Caco-2 (cell line): ENCODE measurements around the gene GAPDHS. TPM values are rescaled to one million over a fixed set of nuclear protein-coding genes. Genes with fewer than 3 reads are reported as not detected.

ENCODE experiments used
- BruUV-seq: library from RNA; stranded (reverse); fragments of 400-500 nt; replicated peaks from 2 replicates; lab custom pipeline; 2021; lab: Mats Ljungman, UMichigan
- CTCF ChIA-PET: fragments of 300-600 bp; sonication (Branson Sonifier 250); formaldehyde crosslinking; loops from one replicate; lab custom pipeline; 2022; ENCODE audit warnings: antibody characterized with exemption; lab: Charles Lee
- POLR2A ChIA-PET: fragments of 300-600 bp; sonication (Branson Sonifier 250); formaldehyde crosslinking; loops from one replicate; lab custom pipeline; 2022; ENCODE audit warnings: antibody characterized with exemption; lab: Charles Lee
- DNase-seq, 2 experiments: peaks; one replicate each; pipeline versions ENCODE4 v3.0.0 to v3.0.0-alpha.2; 2020 to 2022
- H3K27me3 ChIP-seq: replicated peaks from 2 replicates; pipeline ENCODE4 v1.6.0; 2011; ENCODE audit warnings: low read length; ENCODE audit not compliant: control insufficient read depth, insufficient read depth
- H3K36me3 ChIP-seq: 2 replicates; pipeline ENCODE4 v1.5.1; 2011; ENCODE audit warnings: low read length; ENCODE audit not compliant: control insufficient read depth, insufficient read depth
- H3K4me1 ChIP-seq: fragments of 250-450 bp; sonication (Bioruptor Pico); 2 replicates; pipeline ENCODE4 v1.5.1; 2020; ENCODE audit warnings: mild to moderate bottlenecking
- H3K4me3 ChIP-seq: 2 replicates; pipeline ENCODE4 v1.5.1; 2011; ENCODE audit warnings: low read depth, mild to moderate bottlenecking, control low read depth, low read length
- H3K9me3 ChIP-seq: fragments of 250-450 bp; sonication (Bioruptor Pico); 2 replicates; pipeline ENCODE4 v1.5.1; 2020; ENCODE audit warnings: mild to moderate bottlenecking, moderate library complexity
- H3K27ac Mint-ChIP-seq: one replicate; pipeline ENCODE4 v1.8.0; 2022; ENCODE audit warnings: mixed read lengths; ENCODE audit not compliant: unreplicated experiment
- H3K27me3 Mint-ChIP-seq: one replicate; pipeline ENCODE4 v1.8.0; 2022; ENCODE audit warnings: mixed read lengths; ENCODE audit not compliant: insufficient read depth, unreplicated experiment
- H3K36me3 Mint-ChIP-seq: one replicate; pipeline ENCODE4 v1.8.0; 2022; ENCODE audit warnings: mild to moderate bottlenecking, mixed read lengths; ENCODE audit not compliant: insufficient read depth, unreplicated experiment
- H3K4me1 Mint-ChIP-seq: one replicate; pipeline ENCODE4 v1.8.0; 2022; ENCODE audit warnings: low read depth, mixed read lengths; ENCODE audit not compliant: unreplicated experiment
- H3K4me3 Mint-ChIP-seq: one replicate; pipeline ENCODE4 v1.8.0; 2022; ENCODE audit warnings: mild to moderate bottlenecking, moderate library complexity, mixed read lengths; ENCODE audit not compliant: unreplicated experiment
- H3K9me3 Mint-ChIP-seq: one replicate; pipeline ENCODE4 v1.8.0; 2022; ENCODE audit warnings: mixed read lengths; ENCODE audit not compliant: unreplicated experiment
- intact Hi-C: fragments of 100-400 bp; cut with micrococcal nuclease; formaldehyde crosslinking; loops from one replicate; pipeline ENCODE4 v1.10.0; 2022; ENCODE audit not compliant: unreplicated experiment
- total RNA-seq: library from RNA; stranded (reverse); gene quantifications from 2 replicates; pipeline ENCODE4 v1.2.3, GENCODE V29; 2022
- TF ChIP-seq, protein P1 (sequence below), 2 experiments: fragments of 200-600 bp in 1 of 2; IDR thresholded peaks; 1 replicate in 1 of 2; 2 replicates in 1 of 2; pipeline versions ENCODE4 v1.5.1 to v1.8.0; 2011 to 2022; ENCODE audit warnings: antibody characterized with exemption in 1 of 2, control low read depth in 1 of 2, inconsistent platforms in 1 of 2, low read depth in 1 of 2, low read length in 1 of 2, mild to moderate bottlenecking in 1 of 2, moderate library complexity in 1 of 2; ENCODE audit not compliant: insufficient read depth in 1 of 2, severe bottlenecking in 1 of 2, unreplicated experiment in 1 of 2

Gene GAPDHS
- total RNA-seq, 1 experiment from 2014 or later, result not detected

DNA sequence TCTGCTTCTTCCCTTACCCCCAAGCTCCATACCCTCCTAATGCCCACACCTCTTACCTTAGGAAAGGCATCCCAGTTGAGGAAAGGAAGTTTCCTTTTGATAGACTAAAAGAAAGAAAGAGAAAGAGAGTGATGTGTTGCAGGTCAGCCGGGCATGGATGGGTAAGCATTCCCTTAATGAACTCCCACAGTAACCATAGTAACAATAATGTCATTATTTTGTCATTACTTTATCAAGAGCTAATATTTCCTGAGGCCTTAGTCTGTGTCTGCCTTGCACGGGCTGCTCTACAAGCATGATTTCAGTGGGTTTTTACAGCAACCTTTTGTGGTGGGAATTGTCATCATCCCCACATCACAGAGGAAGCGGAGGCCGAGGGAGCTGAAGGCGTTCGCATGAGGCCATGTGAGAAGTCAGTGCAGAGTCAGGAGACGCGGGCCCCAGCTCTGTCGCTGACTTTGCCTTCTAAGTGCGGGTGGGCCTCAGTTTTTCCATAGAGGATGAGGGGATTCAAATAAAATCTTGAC, 45.5 kb upstream of the GAPDHS start:
- H3K4me1 Mint-ChIP-seq, result peaks cover 25% of the 10 kb centered on the region
- ChIA-PET POLR2A (no interaction called here), CTCF (interaction anchor here (1.7 to 2.0 kb wide), 2 partner anchors 7 to 135 kb away, joined by 9 to 29 read pairs; no protein-coding TSS in a partner anchor)
- Histone ChIP-seq H3K9me3 (no peaks in the 10 kb centered on the region), H3K36me3 (no peaks in the 10 kb centered on the region), H3K4me3 (no peak overlapping the region), H3K27me3 (no peaks in the 10 kb centered on the region), H3K4me1 (peaks cover 34% of the 10 kb centered on the region)
- H3K4me3 Mint-ChIP-seq, result no peak overlapping the region
- BruUV-seq, result no TSS peak
- no peaks in the 10 kb centered on the region for H3K27me3 Mint-ChIP-seq
- TF ChIP-seq, protein P1, sequence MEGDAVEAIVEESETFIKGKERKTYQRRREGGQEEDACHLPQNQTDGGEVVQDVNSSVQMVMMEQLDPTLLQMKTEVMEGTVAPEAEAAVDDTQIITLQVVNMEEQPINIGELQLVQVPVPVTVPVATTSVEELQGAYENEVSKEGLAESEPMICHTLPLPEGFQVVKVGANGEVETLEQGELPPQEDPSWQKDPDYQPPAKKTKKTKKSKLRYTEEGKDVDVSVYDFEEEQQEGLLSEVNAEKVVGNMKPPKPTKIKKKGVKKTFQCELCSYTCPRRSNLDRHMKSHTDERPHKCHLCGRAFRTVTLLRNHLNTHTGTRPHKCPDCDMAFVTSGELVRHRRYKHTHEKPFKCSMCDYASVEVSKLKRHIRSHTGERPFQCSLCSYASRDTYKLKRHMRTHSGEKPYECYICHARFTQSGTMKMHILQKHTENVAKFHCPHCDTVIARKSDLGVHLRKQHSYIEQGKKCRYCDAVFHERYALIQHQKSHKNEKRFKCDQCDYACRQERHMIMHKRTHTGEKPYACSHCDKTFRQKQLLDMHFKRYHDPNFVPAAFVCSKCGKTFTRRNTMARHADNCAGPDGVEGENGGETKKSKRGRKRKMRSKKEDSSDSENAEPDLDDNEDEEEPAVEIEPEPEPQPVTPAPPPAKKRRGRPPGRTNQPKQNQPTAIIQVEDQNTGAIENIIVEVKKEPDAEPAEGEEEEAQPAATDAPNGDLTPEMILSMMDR (IDR thresholded peaks at IDR 0.05; ENCODE audit: insufficient read depth in 1 of 2, low read depth in 1 of 2, low read length in 1 of 2, severe bottlenecking in 1 of 2, unreplicated experiment in 1 of 2), result no peak
- H3K36me3 Mint-ChIP-seq, result peaks cover 6% of the 10 kb centered on the region
- no peaks in the 10 kb centered on the region for H3K9me3 Mint-ChIP-seq
- no peak overlapping the region for H3K27ac Mint-ChIP-seq
- intact Hi-C loops, result no loop called here
- DNase-seq, result no peak

DNA sequence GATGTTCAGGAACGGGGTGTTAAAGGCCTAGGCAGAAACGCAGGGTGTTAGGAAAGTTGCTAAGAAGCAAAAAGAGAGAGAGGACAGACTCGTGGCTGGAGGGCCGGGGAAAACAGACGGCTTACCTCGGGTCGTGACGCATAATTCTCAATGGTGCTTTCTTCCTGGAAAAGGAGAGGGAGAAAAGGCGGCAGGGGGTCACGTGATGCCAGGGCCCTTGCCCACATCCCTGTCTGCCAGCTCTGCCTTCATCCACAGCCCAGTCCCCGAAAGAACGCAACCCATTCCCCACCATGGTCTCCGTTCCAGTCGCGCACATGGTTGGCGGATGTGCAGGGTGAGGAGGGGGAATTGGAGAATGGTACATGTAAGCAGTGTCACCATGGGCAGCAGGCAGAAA, 44.6 kb upstream of the GAPDHS start:
- H3K4me1 Mint-ChIP-seq, result peaks cover 25% of the 10 kb centered on the region
- H3K27me3 Mint-ChIP-seq, result no peaks in the 10 kb centered on the region
- no peaks in the 10 kb centered on the region for H3K27me3 ChIP-seq
- no peaks in the 10 kb centered on the region for H3K9me3 ChIP-seq
- H3K4me3 Mint-ChIP-seq, result no peak overlapping the region
- no peak overlapping the region for H3K4me3 ChIP-seq
- TF ChIP-seq, protein P1 (IDR thresholded peaks at IDR 0.05; ENCODE audit: insufficient read depth in 1 of 2, low read depth in 1 of 2, low read length in 1 of 2, severe bottlenecking in 1 of 2, unreplicated experiment in 1 of 2), result no peak
- no peak for DNase-seq
- BruUV-seq, result no TSS peak
- no peak overlapping the region for H3K27ac Mint-ChIP-seq
- peaks cover 6% of the 10 kb centered on the region for H3K36me3 Mint-ChIP-seq
- H3K9me3 Mint-ChIP-seq, result no peaks in the 10 kb centered on the region
- intact Hi-C loops, result no loop called here
- H3K36me3 ChIP-seq, result no peaks in the 10 kb centered on the region
- CTCF ChIA-PET, result no interaction called here
- POLR2A ChIA-PET, result no interaction called here
- peaks cover 34% of the 10 kb centered on the region for H3K4me1 ChIP-seq

DNA sequence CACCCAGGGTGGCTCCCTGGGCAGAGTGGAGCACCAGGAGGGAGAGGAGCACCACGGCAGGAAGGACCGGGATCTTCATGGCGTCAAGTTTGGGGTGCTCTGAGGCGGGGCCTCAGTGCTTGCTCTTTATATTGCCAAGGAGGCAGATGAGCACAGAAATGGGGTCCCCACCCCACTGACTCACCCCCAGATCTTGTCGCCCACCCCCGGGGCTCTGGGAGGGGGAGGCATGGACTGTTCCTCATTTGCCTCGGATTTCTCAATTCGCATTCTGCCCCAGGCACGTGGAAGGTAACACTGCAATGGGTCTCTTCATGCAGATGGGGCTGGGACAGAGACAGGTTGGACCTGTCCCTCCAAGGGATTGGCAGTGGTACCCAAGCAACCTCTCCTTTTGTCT, 42.9 kb upstream of the GAPDHS start, which contains the start of gene KRTDAP:
TSS of gene KRTDAP (minus strand) at position 101 of the 400 bp plus-strand sequence. CDS start at position 79, 22 bp downstream.
- Mint-ChIP-seq H3K27me3 (no peaks in the 10 kb centered on the region), H3K4me3 (no peak within 1 kb of the TSS), H3K4me1 (peaks cover 25% of the 10 kb centered on the region), H3K9me3 (no peaks in the 10 kb centered on the region), H3K27ac (no peak within 1 kb of the TSS), H3K36me3 (peaks cover 6% of the 10 kb centered on the region)
- H3K27me3 ChIP-seq, result no peaks in the 10 kb centered on the region
- DNase-seq, result no peak
- TF ChIP-seq, protein P1 (IDR thresholded peaks at IDR 0.05; ENCODE audit: insufficient read depth in 1 of 2, low read depth in 1 of 2, low read length in 1 of 2, severe bottlenecking in 1 of 2, unreplicated experiment in 1 of 2), result no peak
- CTCF ChIA-PET, result interaction anchor here (0.6 kb wide), 1 partner anchor 11 kb away, joined by 3 read pairs; no protein-coding TSS in a partner anchor
- BruUV-seq, result no TSS peak
- no peaks in the 10 kb centered on the region for H3K36me3 ChIP-seq
- H3K4me1 ChIP-seq, result peaks cover 27% of the 10 kb centered on the region
- no peak within 1 kb of the TSS for H3K4me3 ChIP-seq
- no peaks in the 10 kb centered on the region for H3K9me3 ChIP-seq
- POLR2A ChIA-PET, result interaction anchor here (0.6 kb wide), 1 partner anchor 59 kb away, joined by 3 read pairs; no protein-coding TSS in a partner anchor
- intact Hi-C loops, result no loop called here
